Stromal cell of bone marrow (primary cell): ENCODE measurements around the gene C17orf114.
"Not testable (repeated sequence)": the region's sequence is repeated elsewhere in the genome, so short reads cannot be mapped to it uniquely, and the experiment has no call there.

ENCODE experiments used
- DNase-seq: peaks from one replicate; pipeline ENCODE4 v3.0.0-alpha.2; 2012; ENCODE audit warnings: low read depth

The C17orf114 gene

GRCh38 chr17:4802228-4802627, at the start of gene C17orf114:
TSS of gene C17orf114 (minus strand) at chr17:4802328.
- DNase-seq = no peak

GRCh38 chr17:4851084-4851483, 49.0 kb upstream of the C17orf114 start:
- no peak for DNase-seq

- no peak for DNase-seq
Measured at GRCh38 chr17:4850246-4850645, 48.1 kb upstream of the C17orf114 start.

GRCh38 chr17:4849011-4849536, 46.9 kb upstream of the C17orf114 start:
- DNase-seq = no peak

- DNase-seq = no peak
Measured at GRCh38 chr17:4846635-4847390, 44.7 kb upstream of the C17orf114 start.

GRCh38 chr17:4845118-4845517, 43.0 kb upstream of the C17orf114 start:
- DNase-seq = no peak

DNA sequence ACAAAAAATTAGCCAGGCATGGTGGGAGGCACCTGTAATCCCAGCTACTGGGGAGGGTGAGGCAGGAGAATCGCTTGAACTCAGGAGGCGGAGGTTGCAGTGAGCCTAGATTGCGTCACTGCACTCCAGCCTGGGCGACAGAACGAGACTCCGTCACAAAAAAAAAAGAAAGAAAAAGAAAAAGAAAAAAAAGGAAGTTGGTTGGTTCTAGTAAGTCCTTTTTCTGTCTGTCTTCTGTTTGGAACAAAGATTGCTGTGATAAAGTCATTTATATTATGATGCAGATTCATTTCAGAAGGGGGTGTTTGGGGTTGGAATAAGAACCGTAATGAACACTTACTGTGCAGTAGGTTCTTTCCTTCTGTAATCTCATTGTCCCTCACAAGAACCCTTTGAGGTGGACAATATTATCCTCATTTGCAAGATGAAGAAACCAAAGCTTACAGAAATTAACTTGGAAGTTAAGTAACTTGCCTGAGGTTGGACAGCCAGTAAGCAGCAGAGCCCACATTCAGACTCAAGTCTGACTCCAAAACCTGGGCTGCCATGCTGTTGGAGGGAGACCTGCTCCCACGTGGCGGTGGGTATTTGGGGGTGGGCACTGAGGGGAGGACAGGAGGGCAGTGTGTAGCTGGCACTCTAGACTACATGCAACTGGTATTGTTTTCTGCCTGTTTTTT, 41.3 kb upstream of the C17orf114 start:
- DNase-seq = no peak

DNA sequence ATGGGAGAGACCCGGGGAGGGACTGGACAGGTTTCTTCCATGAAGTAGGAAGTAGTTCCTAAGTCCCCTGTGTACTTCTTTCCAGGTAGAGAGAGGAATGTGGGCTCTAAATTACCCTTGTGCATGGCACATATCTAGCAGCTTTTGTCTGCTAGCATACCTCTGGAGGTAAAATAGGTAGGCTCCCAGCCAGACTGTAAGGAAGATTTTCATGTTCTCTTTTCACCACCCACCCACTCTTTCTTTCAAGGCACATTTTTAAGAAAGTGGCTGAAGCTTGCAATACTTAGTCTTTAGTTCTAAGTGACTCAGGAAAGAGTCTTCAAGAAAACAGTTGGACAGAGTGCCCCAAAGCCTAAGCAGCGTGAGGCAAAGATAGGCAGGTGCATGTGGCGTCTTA, 40.2 kb upstream of the C17orf114 start:
- DNase-seq = no peak

DNA sequence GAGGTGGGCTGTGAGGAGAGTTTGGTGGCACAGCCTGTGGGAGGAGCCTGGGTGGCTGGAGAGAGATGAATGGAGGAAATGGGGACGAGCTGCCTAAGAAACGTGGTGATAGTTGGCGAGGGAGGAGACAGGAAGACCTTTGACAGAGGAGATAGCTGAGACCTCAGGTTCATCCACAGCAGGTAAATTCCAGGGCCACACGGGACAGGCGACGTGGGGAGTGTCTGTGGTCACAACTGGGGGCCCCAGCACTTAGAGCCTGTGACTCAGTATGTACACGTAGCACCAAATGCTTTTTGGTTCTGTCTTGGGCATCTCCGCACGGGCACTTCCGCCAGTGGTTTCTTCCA, 38.7 kb upstream of the C17orf114 start:
- no peak for DNase-seq

GRCh38 chr17:4839965-4840892, 38.1 kb upstream of the C17orf114 start:
- DNase-seq = no peak

DNA sequence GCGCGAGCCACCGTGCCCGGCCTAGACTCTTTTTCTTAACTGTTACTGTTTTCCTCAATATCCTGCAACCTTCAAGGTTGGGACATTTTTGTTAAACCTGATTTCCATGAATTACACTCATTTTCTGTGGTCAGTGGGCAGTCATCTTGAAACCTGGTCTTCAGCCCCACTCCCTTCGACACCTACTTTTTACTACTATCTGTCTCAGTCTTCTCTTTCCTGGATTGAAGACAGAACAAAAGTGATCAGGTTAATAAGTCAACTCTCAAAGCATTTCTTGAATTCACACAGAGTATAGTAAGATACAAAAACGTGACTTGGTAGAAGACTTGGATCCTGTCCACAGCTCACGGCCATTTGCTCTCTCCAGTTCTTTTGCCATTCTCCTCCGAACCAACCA, 37.1 kb upstream of the C17orf114 start:
- DNase-seq = no peak

DNA sequence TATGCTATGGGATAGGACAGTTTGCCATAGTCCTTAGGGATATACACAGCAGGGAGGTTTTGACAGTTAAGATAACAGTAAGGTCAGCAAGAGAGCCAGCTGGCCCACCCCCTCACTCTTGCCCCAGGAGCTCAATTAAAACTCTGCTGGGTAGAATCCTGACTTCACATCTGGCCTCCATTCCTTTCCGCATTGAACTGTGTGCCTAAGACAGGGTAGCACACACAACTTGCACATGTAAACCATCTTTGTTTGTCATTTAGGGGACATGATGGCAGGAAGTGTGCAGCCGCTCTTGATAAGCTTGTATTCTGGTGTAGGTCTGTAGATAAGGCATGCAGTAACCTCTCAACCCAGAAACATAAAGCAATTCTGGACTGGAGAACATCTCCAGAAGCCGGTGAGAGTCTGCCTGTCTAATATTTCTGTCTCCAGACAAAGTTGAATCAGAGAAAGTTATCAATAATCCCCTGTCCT, 36.2 kb upstream of the C17orf114 start:
- DNase-seq = no peak

- DNase-seq = no peak
Measured at GRCh38 chr17:4837471-4838308, 35.6 kb upstream of the C17orf114 start.

- DNase-seq = no peak
Measured at GRCh38 chr17:4836221-4836620, 34.1 kb upstream of the C17orf114 start.

DNA sequence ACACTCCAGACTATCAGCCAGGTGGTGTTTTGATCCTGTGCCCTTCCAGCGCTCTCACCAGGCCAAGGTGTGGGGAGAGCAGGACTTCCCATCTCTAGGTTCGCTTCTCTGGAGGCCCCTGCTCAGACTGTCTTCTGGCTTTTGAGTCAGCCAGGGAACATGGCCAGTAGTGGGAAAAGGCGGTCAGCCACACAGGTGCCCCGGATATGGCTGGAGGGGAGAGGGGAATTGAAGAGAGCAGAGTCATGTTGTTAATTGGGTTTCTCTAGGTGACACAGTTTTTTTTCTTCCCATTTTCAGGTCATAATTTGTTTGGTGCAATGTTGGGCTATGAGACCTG, 32.5 kb upstream of the C17orf114 start:
- no peak for DNase-seq

DNA sequence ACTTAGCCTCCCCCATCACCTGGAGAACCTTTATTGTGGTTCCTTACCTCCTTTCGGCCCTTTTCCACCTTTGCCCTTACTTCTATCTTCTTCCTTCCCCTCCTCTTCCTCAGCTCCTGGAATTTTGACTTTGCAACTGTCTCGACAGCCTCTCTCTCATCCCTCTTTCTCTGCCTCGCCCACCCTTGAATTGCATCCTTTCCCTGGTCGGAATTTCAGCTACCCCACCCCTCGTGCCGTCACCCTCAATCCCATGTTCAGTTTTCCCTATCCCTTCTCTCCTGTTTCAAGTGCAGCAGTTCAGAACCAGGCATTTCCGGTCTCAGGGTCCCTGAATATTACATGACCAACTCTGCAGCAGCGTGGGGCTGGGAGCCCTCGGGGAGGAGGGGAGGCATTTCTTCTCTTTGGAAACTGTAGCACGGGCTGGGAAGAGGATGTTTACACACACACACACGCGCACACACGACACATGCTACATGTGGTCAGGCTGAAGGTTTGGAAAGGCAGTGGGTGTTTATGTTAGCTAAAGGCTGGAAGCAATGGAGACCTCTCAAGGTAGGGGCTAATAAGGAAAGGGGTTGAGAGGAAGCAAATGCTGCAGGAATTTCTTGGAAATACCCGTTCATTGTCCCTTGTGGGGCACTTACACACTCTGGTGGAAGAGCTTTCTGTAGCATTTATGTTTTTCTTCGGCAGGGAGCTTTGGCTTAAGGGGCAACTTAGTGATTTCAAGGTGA, 32.0 kb upstream of the C17orf114 start:
- no peak for DNase-seq

- peak; percentile 82 for DNase-seq
Measured at GRCh38 chr17:4833178-4833940, 31.2 kb upstream of the C17orf114 start, which contains the start of gene MINK1. TSS of gene MINK1 (plus strand) at chr17:4833340. CDS start at chr17:4833584, 244 bp downstream.

GRCh38 chr17:4832829-4833177, 30.7 kb upstream of the C17orf114 start:
- DNase-seq = not testable (repeated sequence)

- DNase-seq = no peak
Measured at GRCh38 chr17:4827399-4827798, 25.3 kb upstream of the C17orf114 start.
